AG09319 (cell line): ENCODE measurements around the gene DRGX.

Experiments
- DNase-seq: peaks from one replicate; pipeline ENCODE4 v3.0.0-alpha.2; 2010; ENCODE audit warnings: low read depth; ENCODE audit errors: extremely low read depth
- TF ChIP-seq, protein P1 (sequence below): IDR thresholded peaks from 2 replicates; pipeline ENCODE4 v1.5.1; 2011; ENCODE audit warnings: low read depth, mild to moderate bottlenecking, inconsistent platforms, low read length, moderate library complexity

DRGX gene

DNA sequence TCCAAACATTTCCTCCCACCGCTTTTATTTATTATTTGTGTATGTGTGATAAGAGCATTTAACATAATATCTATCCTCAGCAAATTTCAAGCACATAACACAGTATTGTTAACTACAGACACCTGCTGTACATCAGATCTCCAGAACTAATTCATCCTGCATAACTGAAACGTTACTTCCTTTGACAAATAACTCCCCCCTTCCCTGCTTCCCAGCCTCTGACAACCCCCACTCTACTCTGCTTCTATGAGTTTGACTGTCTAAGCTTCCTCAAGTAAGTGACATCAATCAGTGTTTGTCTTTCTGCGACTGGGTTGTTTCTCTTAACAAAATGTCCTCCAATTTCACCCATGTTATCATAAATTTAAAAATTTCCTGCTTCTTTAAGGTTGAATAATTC lies 74.9 kb downstream of the DRGX start:
- no peak for DNase-seq
- TF ChIP-seq, protein P1, sequence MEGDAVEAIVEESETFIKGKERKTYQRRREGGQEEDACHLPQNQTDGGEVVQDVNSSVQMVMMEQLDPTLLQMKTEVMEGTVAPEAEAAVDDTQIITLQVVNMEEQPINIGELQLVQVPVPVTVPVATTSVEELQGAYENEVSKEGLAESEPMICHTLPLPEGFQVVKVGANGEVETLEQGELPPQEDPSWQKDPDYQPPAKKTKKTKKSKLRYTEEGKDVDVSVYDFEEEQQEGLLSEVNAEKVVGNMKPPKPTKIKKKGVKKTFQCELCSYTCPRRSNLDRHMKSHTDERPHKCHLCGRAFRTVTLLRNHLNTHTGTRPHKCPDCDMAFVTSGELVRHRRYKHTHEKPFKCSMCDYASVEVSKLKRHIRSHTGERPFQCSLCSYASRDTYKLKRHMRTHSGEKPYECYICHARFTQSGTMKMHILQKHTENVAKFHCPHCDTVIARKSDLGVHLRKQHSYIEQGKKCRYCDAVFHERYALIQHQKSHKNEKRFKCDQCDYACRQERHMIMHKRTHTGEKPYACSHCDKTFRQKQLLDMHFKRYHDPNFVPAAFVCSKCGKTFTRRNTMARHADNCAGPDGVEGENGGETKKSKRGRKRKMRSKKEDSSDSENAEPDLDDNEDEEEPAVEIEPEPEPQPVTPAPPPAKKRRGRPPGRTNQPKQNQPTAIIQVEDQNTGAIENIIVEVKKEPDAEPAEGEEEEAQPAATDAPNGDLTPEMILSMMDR = no peak

DNA sequence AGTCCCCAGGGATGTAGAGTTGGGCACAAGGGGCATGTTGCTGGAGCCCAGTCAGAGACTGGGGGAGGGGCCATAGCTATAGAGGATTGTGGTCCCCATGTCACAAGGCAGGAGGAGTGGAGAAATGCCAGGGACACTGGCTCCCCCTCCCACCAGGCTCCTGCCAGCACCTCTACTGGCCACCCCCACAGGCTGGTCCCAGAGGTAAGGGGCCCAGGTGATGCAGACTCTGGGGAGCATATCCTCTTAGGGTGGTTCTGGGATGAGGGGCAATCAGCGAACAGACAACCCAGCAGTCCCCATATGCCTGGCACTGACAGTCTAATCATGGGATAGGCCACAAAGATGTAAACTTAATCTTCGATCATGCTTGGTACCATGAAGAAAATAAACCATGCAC lies 75.7 kb downstream of the DRGX start:
- TF ChIP-seq, protein P1 = no peak
- no peak for DNase-seq

DNA sequence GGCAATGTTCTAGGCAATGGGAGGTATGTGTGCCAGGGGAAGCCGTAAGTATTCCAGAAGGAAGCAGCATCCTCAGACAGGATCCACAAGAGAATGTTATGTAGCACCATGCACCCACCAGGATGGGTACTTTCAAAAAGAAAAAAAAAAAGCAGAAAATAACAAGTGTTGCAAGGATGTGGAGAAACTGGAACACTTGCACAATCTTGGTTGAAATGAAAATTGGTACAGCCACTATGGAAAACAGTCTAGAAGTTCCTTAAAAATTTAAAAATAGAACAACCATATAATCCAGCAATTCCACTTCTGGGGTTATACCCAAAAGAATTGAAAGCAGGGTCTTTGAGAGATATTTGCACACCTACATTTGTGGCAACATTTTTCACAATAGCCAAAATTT lies 76.7 kb downstream of the DRGX start:
- no peak for DNase-seq
- TF ChIP-seq, protein P1 = no peak

DNA sequence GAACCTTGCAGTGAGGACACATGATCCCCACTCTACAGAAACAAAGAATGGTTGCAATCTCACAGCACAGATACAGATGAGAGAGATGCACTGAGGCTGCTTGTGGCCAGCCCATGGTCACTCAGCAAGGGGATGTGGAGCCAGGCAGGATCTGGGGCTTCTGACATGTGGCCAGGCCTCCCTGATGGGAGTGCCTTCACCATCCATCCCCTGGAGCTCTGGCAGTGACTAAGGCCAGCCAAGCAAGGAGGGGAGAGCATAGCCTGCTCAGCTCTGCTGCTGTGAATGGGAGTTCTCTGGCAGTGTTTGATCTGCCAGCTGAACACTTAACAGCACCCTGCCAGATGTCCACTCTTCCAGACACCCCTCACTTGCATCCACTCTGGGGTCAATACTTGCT lies 77.1 kb downstream of the DRGX start:
- TF ChIP-seq, protein P1 = no peak
- DNase-seq = no peak

DNA sequence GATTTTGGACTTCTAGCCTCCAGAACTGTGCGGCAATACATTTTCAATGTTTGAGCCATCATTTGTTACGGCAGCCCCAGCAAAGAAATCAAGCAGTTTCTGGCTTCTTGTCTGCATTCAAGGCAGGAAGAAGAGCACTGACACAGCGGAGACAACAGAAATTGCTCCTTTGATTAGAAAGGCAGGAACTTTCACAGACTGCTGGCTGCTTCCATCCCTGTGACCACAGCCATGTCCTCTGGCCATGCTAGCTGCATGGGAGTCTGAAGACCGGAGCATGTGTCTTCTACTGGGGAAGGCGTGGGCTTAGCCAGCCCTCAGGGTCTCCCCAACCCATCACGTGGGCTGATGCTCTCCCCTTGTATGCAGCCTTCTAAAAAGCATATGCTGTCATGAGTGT lies 77.9 kb downstream of the DRGX start:
- no peak for DNase-seq
- TF ChIP-seq, protein P1 = no peak

DNA sequence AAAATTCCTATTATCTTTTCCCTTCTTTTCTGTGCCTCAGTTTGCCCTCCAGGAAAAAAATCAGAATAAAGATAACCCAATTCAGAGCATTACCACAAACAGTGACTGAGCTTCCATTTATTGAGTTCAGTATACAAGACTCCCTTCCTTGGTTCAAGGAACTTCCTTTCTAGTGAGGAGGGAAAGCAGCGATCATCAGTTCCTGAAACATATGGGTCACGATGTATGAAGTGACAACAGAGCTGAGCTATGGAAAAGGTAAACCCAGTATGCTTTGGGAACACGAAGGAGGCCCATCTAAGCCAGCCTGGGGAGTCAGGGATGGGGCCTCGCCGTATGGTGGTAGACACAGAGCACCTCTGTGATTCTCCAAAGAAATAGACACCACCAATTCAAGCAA lies 81.1 kb downstream of the DRGX start:
- TF ChIP-seq, protein P1 = no peak
- no peak for DNase-seq
